GM12878 (cell line): ENCODE results near the gene SERTAD2. TPM values are rescaled to one million over a fixed set of nuclear protein-coding genes. Genes with fewer than 3 reads are reported as not detected.

Experiments used
- ATAC-seq: fragments of 200-7000 bp; cut with Tn5 transposase; 3 replicates; pipeline ENCODE4 v1.9.1; 2020; ENCODE audit warnings: mild to moderate bottlenecking, moderate library complexity
- BruUV-seq: library from RNA; stranded (reverse); fragments of 400-500 nt; replicated peaks from 2 replicates; lab custom pipeline; 2021; lab: Mats Ljungman, UMichigan
- CTCF ChIA-PET: fragments of 300-600 bp; sonication (Branson Sonifier 250); formaldehyde crosslinking; extraction: SDS; loops from one replicate; lab custom pipeline; 2021; ENCODE audit warnings: inconsistent platforms; lab: Yijun Ruan, JAX
- POLR2A ChIA-PET: fragments of 350-600 bp; formaldehyde crosslinking; extraction: SDS; loops from one replicate; lab custom pipeline; 2021; ENCODE audit warnings: inconsistent platforms; lab: Charles Lee
- RAD21 ChIA-PET: fragments of 300-600 bp; sonication (Branson Sonifier 250); formaldehyde crosslinking; loops from one replicate; lab custom pipeline; 2023; ENCODE audit warnings: antibody characterized with exemption; ENCODE audit not compliant: unreplicated experiment; lab: Charles Lee
- SMC1A ChIA-PET: fragments of 300-600 bp; sonication (Branson Sonifier 250); formaldehyde crosslinking; loops from one replicate; lab custom pipeline; 2023; ENCODE audit not compliant: unreplicated experiment, uncharacterized antibody; lab: Charles Lee
- DNase-seq: peaks from one replicate; pipeline ENCODE4 v3.0.0-alpha.2; 2011; ENCODE audit warnings: low read depth, low spot score
- FAIRE-seq: peaks from 3 replicates; lab custom pipeline; 2011; peaks lifted over from hg19 to GRCh38; lab: Jason Lieb, UNC
- H2AFZ ChIP-seq: 2 replicates; pipeline ENCODE4 v1.6.0; 2011; ENCODE audit warnings: low read depth, low read length, control low read depth; ENCODE audit not compliant: control insufficient read depth
- H3K27ac ChIP-seq: 2 replicates; pipeline ENCODE4 v1.5.1; 2011; ENCODE audit warnings: control low read depth; ENCODE audit not compliant: control insufficient read depth, insufficient read depth
- H3K27me3 ChIP-seq, 2 experiments: replicated peaks in 1 of 2; 2 replicates each; pipeline versions ENCODE4 v1.6.0 to v1.6.1; 2011; ENCODE audit warnings: low read length in 1 of 2; ENCODE audit not compliant: control insufficient read depth in 2 of 2, insufficient read depth in 2 of 2
- H3K36me3 ChIP-seq, 2 experiments: 2 replicates each; pipeline ENCODE4 v1.5.1; 2011; ENCODE audit warnings: low read length in 1 of 2; ENCODE audit not compliant: control insufficient read depth in 2 of 2, insufficient read depth in 2 of 2
- H3K4me1 ChIP-seq: 2 replicates; pipeline ENCODE4 v1.6.1; 2011; ENCODE audit warnings: mild to moderate bottlenecking, low read length, moderate library complexity, mixed read lengths; ENCODE audit not compliant: control insufficient read depth, insufficient read depth
- H3K4me2 ChIP-seq: 2 replicates; pipeline ENCODE4 v1.6.0; 2011; ENCODE audit warnings: control low read depth; ENCODE audit not compliant: control insufficient read depth, insufficient read depth
- H3K4me3 ChIP-seq: fragments of 200-600 bp; sonication (generic); 2 replicates; pipeline ENCODE4 v1.5.1; 2016
- H3K79me2 ChIP-seq: 2 replicates; pipeline ENCODE4 v1.6.0; 2011; ENCODE audit warnings: low read length; ENCODE audit not compliant: control insufficient read depth, insufficient read depth
- H3K9ac ChIP-seq: 2 replicates; pipeline ENCODE4 v1.8.0; 2011; ENCODE audit warnings: low read length, control low read depth, mixed read lengths; ENCODE audit not compliant: control insufficient read depth, insufficient read depth
- H3K9me3 ChIP-seq: replicated peaks from 3 replicates; pipeline ENCODE4 v1.5.1; 2011; ENCODE audit warnings: mild to moderate bottlenecking, low read length; ENCODE audit not compliant: control insufficient read depth, insufficient read depth
- H4K20me1 ChIP-seq: 2 replicates; pipeline ENCODE4 v1.6.0; 2011; ENCODE audit not compliant: control insufficient read depth, insufficient read depth
- ASH2L ChIP-seq: fragments of 300-600, 200-600 bp; sonication (generic); IDR thresholded peaks from 2 replicates; pipeline ENCODE4 v1.6.1; 2017; ENCODE audit warnings: low read depth, mild to moderate bottlenecking, borderline replicate concordance
- BCLAF1 ChIP-seq: fragments of 450-650 bp; IDR thresholded peaks from 2 replicates; pipeline ENCODE4 v1.6.1; 2017; ENCODE audit warnings: antibody characterized with exemption, mild to moderate bottlenecking, moderate library complexity
- BHLHE40 ChIP-seq, 2 experiments: fragments of 450-650 bp in 1 of 2; IDR thresholded peaks; 2 replicates each; pipeline ENCODE4 v1.6.1; 2011 to 2017; ENCODE audit warnings: low read depth in 2 of 2, borderline replicate concordance in 1 of 2, improper control_type of control experiment in 1 of 2, low read length in 1 of 2, mild to moderate bottlenecking in 1 of 2
- CBFB ChIP-seq: IDR thresholded peaks from 2 replicates; pipeline ENCODE4 v1.6.1; 2016; ENCODE audit warnings: antibody characterized with exemption, low read depth
- CREB1 ChIP-seq: IDR thresholded peaks from 2 replicates; pipeline ENCODE4 v1.6.1; 2012; ENCODE audit warnings: low read depth, mild to moderate bottlenecking, inconsistent platforms
- ESRRA ChIP-seq: IDR thresholded peaks from 2 replicates; pipeline ENCODE4 v1.6.1; 2012; ENCODE audit warnings: mild to moderate bottlenecking, low read length, improper control_type of control experiment
- GABPA ChIP-seq: IDR thresholded peaks from 2 replicates; pipeline ENCODE4 v1.6.1; 2014; ENCODE audit warnings: antibody characterized with exemption, low read depth, mild to moderate bottlenecking, inconsistent platforms
- GATAD2B ChIP-seq: fragments of 450-650 bp; conservative IDR thresholded peaks from 2 replicates; pipeline ENCODE4 v1.6.1; 2017; ENCODE audit warnings: low read depth, mild to moderate bottlenecking, moderate library complexity
- HDAC6 ChIP-seq: fragments of 200-600 bp; sonication (generic); IDR thresholded peaks from one replicate; pipeline ENCODE4 v1.8.0; 2017; ENCODE audit warnings: antibody characterized with exemption; ENCODE audit not compliant: unreplicated experiment
- KLF5 ChIP-seq: fragments of 450-650 bp; IDR thresholded peaks from 2 replicates; pipeline ENCODE4 v1.6.1; 2014; ENCODE audit warnings: mild to moderate bottlenecking; ENCODE audit not compliant: partially characterized antibody
- RAD51 ChIP-seq: fragments of 450-650 bp; IDR thresholded peaks from 2 replicates; pipeline ENCODE4 v1.6.1; 2016; ENCODE audit warnings: moderate library complexity, mild to moderate bottlenecking, inconsistent platforms
- RUNX3 ChIP-seq: IDR thresholded peaks from 2 replicates; pipeline ENCODE4 v1.6.1; 2012; ENCODE audit warnings: low read length, inconsistent platforms
- SIN3A ChIP-seq: IDR thresholded peaks from 2 replicates; pipeline ENCODE4 v1.6.1; 2012; ENCODE audit warnings: low read depth, low read length, improper control_type of control experiment
- SPI1 ChIP-seq: IDR thresholded peaks from 2 replicates; pipeline ENCODE4 v1.6.1; 2011; ENCODE audit warnings: low read depth, mild to moderate bottlenecking, low read length, moderate library complexity, borderline replicate concordance; ENCODE audit not compliant: insufficient read depth
- STAT3 ChIP-seq: IDR thresholded peaks from 2 replicates; pipeline ENCODE4 v1.6.1; 2011; ENCODE audit warnings: low read depth, low read length, improper control_type of control experiment
- TBL1XR1 ChIP-seq: IDR thresholded peaks from 2 replicates; pipeline ENCODE4 v1.6.1; 2012; ENCODE audit warnings: low read depth, low read length, improper control_type of control experiment
- TCF12 ChIP-seq: IDR thresholded peaks from 2 replicates; pipeline ENCODE4 v1.6.1; 2011; ENCODE audit warnings: low read depth, mild to moderate bottlenecking, low read length
- TCF3 ChIP-seq: IDR thresholded peaks from 2 replicates; pipeline ENCODE4 v1.6.1; 2012; ENCODE audit warnings: low read depth, mild to moderate bottlenecking, low read length, borderline replicate concordance; ENCODE audit not compliant: insufficient read depth
- ZNF384 ChIP-seq: IDR thresholded peaks from 2 replicates; pipeline ENCODE4 v1.6.1; 2012; ENCODE audit warnings: low read depth, mild to moderate bottlenecking, low read length, improper control_type of control experiment, borderline replicate concordance
- WGBS: methylation state at CpG from one replicate; pipeline ENCODE4 v1.1.6; 2016; ENCODE audit warnings: low lambda C conversion rate; ENCODE audit not compliant: insufficient replicate concordance, insufficient coverage; ENCODE audit errors: missing lambda C conversion rate; 5-methylcytosine and 5-hydroxymethylcytosine counted together
- in situ Hi-C: fragments of 300-500 bp; cut with MboI; formaldehyde crosslinking; loops from 9 replicates; pipeline ENCODE4 v1.14.3; 2018; ENCODE audit warnings: mixed read lengths
- intact Hi-C: fragments of 100-400 bp; cut with micrococcal nuclease; formaldehyde crosslinking; loops from one replicate; pipeline ENCODE4 v1.14.2; 2022; ENCODE audit not compliant: unreplicated experiment
- polyA plus RNA-seq, 11 experiments: library from polyadenylated mRNA; depleted of rRNA in 4 of 11; unstranded in 6 of 11; stranded (reverse) in 5 of 11; fragments of >200 nt; fragmentation: Nextera tagmentation in 4 of 11; fragmentation: Illumina TruSeq in 1 of 11; extraction: Ambion mirVana in 4 of 11; extraction: Trizol in 1 of 11; gene quantifications; 1 replicate in 1 of 11; 2 replicates in 10 of 11; pipeline versions ENCODE4 v1.2.1 to v1.2.3, GENCODE V29; 2011 to 2016; ENCODE audit warnings: inconsistent platforms in 2 of 11, missing spikeins in 2 of 11, low read depth in 1 of 11
- total RNA-seq, 4 experiments: library from RNA; depleted of rRNA in 3 of 4; stranded (reverse); fragments of >200 nt in 3 of 4; fragmentation: Illumina TruSeq in 1 of 4; extraction: Trizol in 1 of 4; gene quantifications; 2 replicates each; pipeline versions ENCODE4 v1.2.1 to v1.2.3, GENCODE V29; 2013 to 2021

Gene SERTAD2
- total and polyA plus RNA-seq, 10 of the 15 experiments (the other 5 are each of a cell fraction or from before 2014, with no cell fraction given): 7.9 to 28.7 (median 20.1) TPM

- intact Hi-C loops: no loop called here
- H3K27ac ChIP-seq: peak overlapping the region; percentile 6; the same call in 1 of the 2 replicates
- DNase-seq: no peak
- H3K9me3 ChIP-seq: no peaks in the 10 kb centered on the region
- SMC1A ChIA-PET: interaction anchor here (0.9 to 33.0 kb wide), 17 partner anchors 9 to 209 kb away, joined by 3 to 945 read pairs (median 8); no protein-coding TSS in a partner anchor
- no peak for TF ChIP-seq TBL1XR1
- no peak for TF ChIP-seq ESRRA
- no peak for TF ChIP-seq CBFB
- peak in 1 of 2 experiments; percentile 5; a peak in 1 of 4 replicates for TF ChIP-seq BHLHE40 (IDR thresholded peaks at IDR 0.05; ENCODE audit: borderline replicate concordance in 1 of 2, low read depth in 2 of 2, low read length in 1 of 2)
- TF ChIP-seq TCF3: peak; percentile 69; the same call in 1 of the 2 replicates
- TF ChIP-seq RAD51: no peak
- TF ChIP-seq ZNF384: no peak
- peak; percentile 81 for TF ChIP-seq TCF12
- TF ChIP-seq HDAC6: no peak
- TF ChIP-seq ASH2L: no peak
- TF ChIP-seq CREB1: no peak
- TF ChIP-seq BCLAF1: no peak
- TF ChIP-seq GABPA: peak; percentile 21; the same call in 1 of the 2 replicates
- no peak for TF ChIP-seq SPI1
- TF ChIP-seq GATAD2B: no peak
- no peak for TF ChIP-seq SIN3A
- no peak for TF ChIP-seq STAT3
- TF ChIP-seq KLF5: no peak
- peak; percentile 78 for TF ChIP-seq RUNX3
- TF ChIP-seq, all 136 proteins: peak for 5
- no peak overlapping the region for H3K9ac ChIP-seq
- peak; percentile 4; the same call in 2 of the 3 replicates for ATAC-seq
- ChIA-PET RAD21 (interaction anchor here (0.8 to 15.4 kb wide), 21 partner anchors 7 to 259 kb away, joined by 3 to 514 read pairs (median 8); partner anchors contain the start of gene AFTPH), POLR2A (interaction anchor here (0.5 to 11.4 kb wide), 24 partner anchors 9 to 574 kb away, joined by 3 to 195 read pairs (median 8); partner anchors contain the start of gene AFTPH), CTCF (interaction anchor here (0.6 to 14.2 kb wide), 15 partner anchors 8 to 326 kb away, joined by 3 to 154 read pairs (median 4); no protein-coding TSS in a partner anchor)
- H3K4me1 ChIP-seq: peaks cover 49% of the 10 kb centered on the region
- H3K4me3 ChIP-seq: peak overlapping the region; percentile 83; the same call in 1 of the 2 replicates
- no peak for FAIRE-seq
- in situ Hi-C loops: no loop called here
- no peak overlapping the region for H2AFZ ChIP-seq
- no peaks in the 10 kb centered on the region for H4K20me1 ChIP-seq
- H3K4me2 ChIP-seq: peak overlapping the region; percentile 79
- no peaks in the 10 kb centered on the region for H3K36me3 ChIP-seq
- 58% methylated on average over 3 of the region's 3 CpGs for WGBS
- no peaks in the 10 kb centered on the region for H3K27me3 ChIP-seq
- BruUV-seq: no TSS peak
- peaks cover 67% of the 10 kb centered on the region for H3K79me2 ChIP-seq
Observed at GRCh38 chr2:64655873-64656272, 2.2 kb upstream of the SERTAD2 start.
